Prostate gland (tissue), 2 donors: ENCODE results near the gene FHIT. TPM values are rescaled to one million over a fixed set of nuclear protein-coding genes. Genes with fewer than 3 reads are reported as not detected.

Experiments
- DNase-seq: peaks from one replicate; pipeline ENCODE4 v3.0.0-alpha.2; 2019; ENCODE audit warnings: low spot score
- H3K27ac ChIP-seq, 2 donors: fragments of 200-600 bp; sonication (generic); 2 replicates each; pipeline ENCODE4 v1.5.1; 2017 to 2019
- H3K27me3 ChIP-seq: fragments of 200-600 bp; sonication (generic); replicated peaks from 2 replicates; pipeline ENCODE4 v1.5.1; 2019; ENCODE audit not compliant: insufficient read depth
- H3K36me3 ChIP-seq, 2 donors: fragments of 200-600 bp; sonication (generic); 1 replicate in 1 of 2; 2 replicates in 1 of 2; pipeline versions ENCODE4 v1.5.1 to v1.8.1; 2017 to 2019
- H3K4me1 ChIP-seq: fragments of 200-600 bp; sonication (generic); replicated peaks from 2 replicates; pipeline ENCODE4 v1.5.1; 2019
- H3K4me3 ChIP-seq, 2 donors: fragments of 200-600 bp; sonication (generic); 2 replicates each; pipeline ENCODE4 v1.5.1; 2017 to 2019
- H3K9me3 ChIP-seq: fragments of 200-600 bp; sonication (generic); 2 replicates; pipeline ENCODE4 v1.5.1; 2017
- POLR2A ChIP-seq: fragments of 450-650 bp; IDR thresholded peaks from one replicate; pipeline ENCODE4 v1.6.1; 2016; ENCODE audit warnings: antibody characterized with exemption, mild to moderate bottlenecking
- POLR2AphosphoS5 ChIP-seq: sonication (generic); formaldehyde crosslinking; IDR thresholded peaks from one replicate; pipeline ENCODE4 v1.6.1; 2017; ENCODE audit warnings: antibody characterized with exemption
- WGBS: methylation state at CpG from one replicate; pipeline ENCODE4 v1.1.5; 2018; 5-methylcytosine and 5-hydroxymethylcytosine counted together
- intact Hi-C: fragments of 100-400 bp; cut with DNase I; formaldehyde crosslinking; loops from one replicate; pipeline ENCODE4 v1.14.2; 2022
- total RNA-seq, 2 donors: library from RNA; depleted of rRNA; stranded (reverse); fragments of >200 nt; gene quantifications; one replicate each; pipeline ENCODE4 v1.1.0, GENCODE V29; 2016
- TF ChIP-seq, protein P1 (sequence below), 4 experiments: fragments of 200-600 bp in 2 of 4; fragments of 450-650 bp in 2 of 4; sonication (generic) in 2 of 4; IDR thresholded peaks; 1 replicate in 3 of 4; 2 replicates in 1 of 4; pipeline ENCODE4 v1.5.1; 2016 to 2019; ENCODE audit warnings: antibody characterized with exemption in 4 of 4, mild to moderate bottlenecking in 2 of 4, moderate library complexity in 2 of 4

The FHIT gene
- total RNA-seq, 2 donors from 2014 or later, result 6.4 to 10.4 TPM

DNA sequence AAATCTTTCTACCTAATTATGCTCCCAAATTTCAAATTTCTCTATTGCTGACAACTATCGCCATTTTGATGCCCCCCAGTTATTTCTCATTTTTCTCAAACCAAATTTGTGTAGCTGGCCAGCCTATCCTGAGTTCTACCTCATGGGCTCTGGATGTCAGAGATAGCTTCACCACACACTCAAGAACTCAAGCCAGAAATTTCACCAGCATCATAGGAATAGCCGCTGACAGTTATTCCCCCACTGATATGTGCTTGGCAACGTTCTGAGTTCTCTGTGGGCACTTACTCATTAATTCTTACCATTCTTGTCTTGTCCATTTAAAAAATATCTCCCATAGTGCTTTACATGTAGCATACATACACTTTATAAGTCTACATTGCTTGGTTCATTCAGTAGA is 264.7 kb downstream of the FHIT start:
- H3K27ac ChIP-seq, result no peak overlapping the region
- H3K9me3 ChIP-seq, result no peaks in the 10 kb centered on the region
- TF ChIP-seq, protein P1, sequence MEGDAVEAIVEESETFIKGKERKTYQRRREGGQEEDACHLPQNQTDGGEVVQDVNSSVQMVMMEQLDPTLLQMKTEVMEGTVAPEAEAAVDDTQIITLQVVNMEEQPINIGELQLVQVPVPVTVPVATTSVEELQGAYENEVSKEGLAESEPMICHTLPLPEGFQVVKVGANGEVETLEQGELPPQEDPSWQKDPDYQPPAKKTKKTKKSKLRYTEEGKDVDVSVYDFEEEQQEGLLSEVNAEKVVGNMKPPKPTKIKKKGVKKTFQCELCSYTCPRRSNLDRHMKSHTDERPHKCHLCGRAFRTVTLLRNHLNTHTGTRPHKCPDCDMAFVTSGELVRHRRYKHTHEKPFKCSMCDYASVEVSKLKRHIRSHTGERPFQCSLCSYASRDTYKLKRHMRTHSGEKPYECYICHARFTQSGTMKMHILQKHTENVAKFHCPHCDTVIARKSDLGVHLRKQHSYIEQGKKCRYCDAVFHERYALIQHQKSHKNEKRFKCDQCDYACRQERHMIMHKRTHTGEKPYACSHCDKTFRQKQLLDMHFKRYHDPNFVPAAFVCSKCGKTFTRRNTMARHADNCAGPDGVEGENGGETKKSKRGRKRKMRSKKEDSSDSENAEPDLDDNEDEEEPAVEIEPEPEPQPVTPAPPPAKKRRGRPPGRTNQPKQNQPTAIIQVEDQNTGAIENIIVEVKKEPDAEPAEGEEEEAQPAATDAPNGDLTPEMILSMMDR (IDR thresholded peaks at IDR 0.05), result no peak
- no peak for TF ChIP-seq POLR2AphosphoS5
- TF ChIP-seq POLR2A, result no peak
- H3K4me1 ChIP-seq, result no peaks in the 10 kb centered on the region
- H3K4me3 ChIP-seq, result no peak overlapping the region
- H3K36me3 ChIP-seq, result no peaks in the 10 kb centered on the region
- H3K27me3 ChIP-seq, result no peaks in the 10 kb centered on the region
- no peak for DNase-seq
- 93% methylated on average over 3 of the region's 3 CpGs for WGBS
- intact Hi-C loops, result no loop called here

DNA sequence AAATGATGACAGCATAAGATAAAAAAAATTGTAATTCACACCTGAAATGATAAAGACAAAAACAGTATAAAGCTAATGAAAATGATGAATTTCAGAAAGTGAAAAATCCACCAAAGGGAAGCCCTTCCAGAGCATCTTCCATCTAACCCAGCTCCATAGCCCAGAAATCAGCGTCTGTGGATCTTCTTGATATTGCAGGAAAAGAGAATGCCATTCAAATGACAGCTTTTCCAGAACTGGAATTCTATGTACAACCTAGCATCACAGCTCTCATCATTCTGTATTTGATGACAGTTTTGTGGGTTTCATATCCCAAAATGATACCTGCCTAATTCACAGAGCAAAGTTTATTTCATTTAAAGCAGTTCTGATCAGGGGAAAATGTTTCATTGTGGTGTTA is 267.3 kb downstream of the FHIT start:
- no peaks in the 10 kb centered on the region for H3K9me3 ChIP-seq
- WGBS, result 96% methylated on average over 1 of the region's 1 CpG
- H3K4me3 ChIP-seq, result no peak overlapping the region
- TF ChIP-seq, protein P1 (IDR thresholded peaks at IDR 0.05), result no peak
- TF ChIP-seq POLR2AphosphoS5 (no peak), POLR2A (no peak)
- no peak overlapping the region for H3K27ac ChIP-seq
- intact Hi-C loops, result no loop called here
- H3K36me3 ChIP-seq, result no peaks in the 10 kb centered on the region
- no peaks in the 10 kb centered on the region for H3K4me1 ChIP-seq
- no peaks in the 10 kb centered on the region for H3K27me3 ChIP-seq
- no peak for DNase-seq

DNA sequence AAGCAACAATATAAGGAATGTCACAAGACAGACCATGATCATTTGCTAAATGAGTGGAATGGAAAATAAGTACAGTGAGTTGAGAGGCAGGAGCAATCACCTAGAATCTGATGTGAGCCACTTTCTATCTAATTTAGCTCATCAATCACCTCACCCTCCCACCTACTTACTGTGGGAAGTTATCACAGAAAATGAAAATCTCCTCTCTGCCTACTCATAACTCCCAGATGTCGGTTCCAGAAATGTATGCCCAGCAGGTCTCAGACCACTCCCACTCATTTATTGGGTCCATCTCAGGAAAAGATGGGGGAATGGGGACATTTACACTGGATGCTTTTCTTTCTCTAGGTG is 270.9 kb downstream of the FHIT start:
- TF ChIP-seq, protein P1 (IDR thresholded peaks at IDR 0.05), result no peak
- no peak for TF ChIP-seq POLR2A
- TF ChIP-seq POLR2AphosphoS5, result no peak
- no peaks in the 10 kb centered on the region for H3K4me1 ChIP-seq
- WGBS, result 47% methylated on average over 1 of the region's 1 CpG
- intact Hi-C loops, result no loop called here
- H3K4me3 ChIP-seq, result no peak overlapping the region
- no peaks in the 10 kb centered on the region for H3K36me3 ChIP-seq
- no peak for DNase-seq
- no peaks in the 10 kb centered on the region for H3K9me3 ChIP-seq
- H3K27me3 ChIP-seq, result no peaks in the 10 kb centered on the region
- H3K27ac ChIP-seq, result no peak overlapping the region

DNA sequence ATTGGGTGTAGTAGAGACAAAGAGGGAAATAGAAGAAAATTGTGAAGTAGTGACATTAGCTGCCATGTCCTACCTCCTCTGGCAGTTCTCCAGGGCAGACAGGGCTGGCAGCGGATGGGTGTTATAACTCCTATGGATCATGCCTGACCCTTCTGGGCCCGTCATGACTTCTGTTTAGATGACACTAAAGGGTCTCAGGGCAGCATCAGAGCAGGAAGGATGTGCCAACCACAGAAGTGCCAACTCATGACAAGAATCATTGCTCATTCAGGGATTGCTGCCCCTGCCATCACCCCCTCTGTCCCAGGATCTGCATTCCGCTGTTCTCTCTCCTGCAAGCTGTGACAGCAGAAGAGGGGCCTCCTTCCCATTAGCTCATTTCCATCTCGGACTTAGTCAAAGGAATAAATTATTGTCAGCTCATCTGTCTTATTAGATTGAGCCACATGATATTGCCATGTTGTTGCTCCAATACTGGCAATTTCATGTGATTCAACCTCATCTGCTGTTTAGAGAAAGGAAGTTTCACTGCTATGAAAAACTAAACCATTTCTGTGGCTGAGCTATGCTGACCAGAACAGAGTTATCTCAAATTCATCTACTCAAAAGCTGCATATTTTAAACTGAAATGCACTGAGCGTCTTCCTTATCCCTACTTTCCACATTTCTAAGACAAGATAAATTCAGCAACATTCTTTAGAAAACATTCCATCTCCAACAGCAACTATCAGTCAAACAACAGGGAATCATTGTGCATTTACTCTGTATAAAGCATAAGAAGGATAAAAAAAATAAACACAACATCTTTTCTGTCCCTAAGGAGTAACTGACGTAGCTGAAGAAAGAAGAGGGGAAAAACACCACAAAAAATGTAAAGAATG is 271.6 kb downstream of the FHIT start:
- intact Hi-C loops, result no loop called here
- Histone ChIP-seq H3K36me3 (no peaks in the 10 kb centered on the region), H3K4me1 (no peaks in the 10 kb centered on the region), H3K27ac (no peak overlapping the region), H3K9me3 (no peaks in the 10 kb centered on the region), H3K27me3 (no peaks in the 10 kb centered on the region), H3K4me3 (no peak overlapping the region)
- TF ChIP-seq, protein P1 (IDR thresholded peaks at IDR 0.05), result no peak
- TF ChIP-seq POLR2A (no peak), POLR2AphosphoS5 (no peak)
- no peak for DNase-seq
- WGBS, result 76% methylated on average over 6 of the region's 6 CpGs

DNA sequence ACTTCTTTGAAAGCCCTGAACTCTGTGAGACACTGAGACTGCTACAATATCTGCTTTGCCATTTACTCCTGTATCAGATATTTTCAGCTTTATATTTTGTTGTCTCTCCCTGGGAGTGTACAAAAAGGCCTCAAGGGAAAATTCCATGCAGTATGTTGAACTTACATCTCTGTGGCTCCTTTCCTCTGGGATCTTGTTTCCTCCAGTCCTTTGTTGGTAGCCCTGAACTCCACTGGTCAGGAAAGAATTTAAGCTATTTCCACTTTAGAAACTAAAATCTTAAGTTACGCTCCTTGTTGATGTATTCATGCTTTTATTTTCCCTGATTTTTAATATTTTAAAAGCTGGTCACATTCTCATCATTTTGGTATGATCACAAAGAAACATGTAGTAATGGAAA is 277.9 kb downstream of the FHIT start:
- no peak overlapping the region for H3K4me3 ChIP-seq
- no peaks in the 10 kb centered on the region for H3K27me3 ChIP-seq
- H3K4me1 ChIP-seq, result no peaks in the 10 kb centered on the region
- intact Hi-C loops, result no loop called here
- no peaks in the 10 kb centered on the region for H3K9me3 ChIP-seq
- no peak for DNase-seq
- TF ChIP-seq POLR2A, result no peak
- no peak for TF ChIP-seq POLR2AphosphoS5
- TF ChIP-seq, protein P1 (IDR thresholded peaks at IDR 0.05), result no peak
- no peak overlapping the region for H3K27ac ChIP-seq
- H3K36me3 ChIP-seq, result no peaks in the 10 kb centered on the region
- 33% methylated on average over 1 of the region's 1 CpG for WGBS
